Breast epithelium (tissue), 3 donors: Measurements from ENCODE around the gene OSBPL1A.

Experiments used
- POLR2A ChIP-seq: fragments of 450-650 bp; IDR thresholded peaks from one replicate; pipeline ENCODE4 v1.6.1; 2016; ENCODE audit warnings: antibody characterized with exemption, mild to moderate bottlenecking, moderate library complexity
- POLR2AphosphoS5 ChIP-seq, 3 donors: sonication (generic); formaldehyde crosslinking; IDR thresholded peaks; one replicate each; pipeline ENCODE4 v1.6.1; 2017; ENCODE audit warnings: antibody characterized with exemption in 3 of 3
- TF ChIP-seq, protein P1 (sequence below), 3 donors: fragments of 450-650 bp; IDR thresholded peaks; one replicate each; pipeline ENCODE4 v1.5.1; 2016 to 2017; ENCODE audit warnings: antibody characterized with exemption in 3 of 3, mild to moderate bottlenecking in 3 of 3, moderate library complexity in 3 of 3

DNA sequence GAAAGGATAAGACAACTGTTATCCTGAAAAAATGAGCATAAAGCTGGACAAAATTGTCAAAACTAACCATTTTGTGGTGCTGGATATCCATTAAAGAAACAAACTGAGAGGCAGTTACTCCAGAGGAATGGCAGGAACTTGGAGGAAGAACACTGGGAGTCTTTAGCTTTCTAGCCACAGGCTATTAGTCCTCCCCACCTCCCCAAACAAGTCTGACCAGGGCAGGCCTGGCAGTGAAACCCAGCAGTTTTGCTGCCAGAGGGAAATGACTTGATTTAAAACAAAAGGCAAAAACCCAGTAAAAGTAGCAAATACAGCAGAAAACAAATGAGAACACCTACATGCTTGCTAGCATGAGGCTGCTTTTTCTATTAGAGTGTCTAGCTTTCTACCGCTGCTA, 34.9 kb downstream of the OSBPL1A start:
- TF ChIP-seq POLR2AphosphoS5 (IDR thresholded peaks at IDR 0.05) (no peak), POLR2A (no peak)
- TF ChIP-seq, protein P1, sequence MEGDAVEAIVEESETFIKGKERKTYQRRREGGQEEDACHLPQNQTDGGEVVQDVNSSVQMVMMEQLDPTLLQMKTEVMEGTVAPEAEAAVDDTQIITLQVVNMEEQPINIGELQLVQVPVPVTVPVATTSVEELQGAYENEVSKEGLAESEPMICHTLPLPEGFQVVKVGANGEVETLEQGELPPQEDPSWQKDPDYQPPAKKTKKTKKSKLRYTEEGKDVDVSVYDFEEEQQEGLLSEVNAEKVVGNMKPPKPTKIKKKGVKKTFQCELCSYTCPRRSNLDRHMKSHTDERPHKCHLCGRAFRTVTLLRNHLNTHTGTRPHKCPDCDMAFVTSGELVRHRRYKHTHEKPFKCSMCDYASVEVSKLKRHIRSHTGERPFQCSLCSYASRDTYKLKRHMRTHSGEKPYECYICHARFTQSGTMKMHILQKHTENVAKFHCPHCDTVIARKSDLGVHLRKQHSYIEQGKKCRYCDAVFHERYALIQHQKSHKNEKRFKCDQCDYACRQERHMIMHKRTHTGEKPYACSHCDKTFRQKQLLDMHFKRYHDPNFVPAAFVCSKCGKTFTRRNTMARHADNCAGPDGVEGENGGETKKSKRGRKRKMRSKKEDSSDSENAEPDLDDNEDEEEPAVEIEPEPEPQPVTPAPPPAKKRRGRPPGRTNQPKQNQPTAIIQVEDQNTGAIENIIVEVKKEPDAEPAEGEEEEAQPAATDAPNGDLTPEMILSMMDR (IDR thresholded peaks at IDR 0.05), result no peak
